ENCODE data around the gene STYX. TPM values are rescaled to one million over a fixed set of nuclear protein-coding genes. Genes with fewer than 3 reads are reported as not detected.
A peak's percentile ranks its signal among the peaks of the same experiment; 100 is the strongest.

STYX gene
- total and polyA plus RNA-seq, 2 of the 4 experiments (the other 2 are of a cell fraction): 5.8 to 7.5 TPM

DNA sequence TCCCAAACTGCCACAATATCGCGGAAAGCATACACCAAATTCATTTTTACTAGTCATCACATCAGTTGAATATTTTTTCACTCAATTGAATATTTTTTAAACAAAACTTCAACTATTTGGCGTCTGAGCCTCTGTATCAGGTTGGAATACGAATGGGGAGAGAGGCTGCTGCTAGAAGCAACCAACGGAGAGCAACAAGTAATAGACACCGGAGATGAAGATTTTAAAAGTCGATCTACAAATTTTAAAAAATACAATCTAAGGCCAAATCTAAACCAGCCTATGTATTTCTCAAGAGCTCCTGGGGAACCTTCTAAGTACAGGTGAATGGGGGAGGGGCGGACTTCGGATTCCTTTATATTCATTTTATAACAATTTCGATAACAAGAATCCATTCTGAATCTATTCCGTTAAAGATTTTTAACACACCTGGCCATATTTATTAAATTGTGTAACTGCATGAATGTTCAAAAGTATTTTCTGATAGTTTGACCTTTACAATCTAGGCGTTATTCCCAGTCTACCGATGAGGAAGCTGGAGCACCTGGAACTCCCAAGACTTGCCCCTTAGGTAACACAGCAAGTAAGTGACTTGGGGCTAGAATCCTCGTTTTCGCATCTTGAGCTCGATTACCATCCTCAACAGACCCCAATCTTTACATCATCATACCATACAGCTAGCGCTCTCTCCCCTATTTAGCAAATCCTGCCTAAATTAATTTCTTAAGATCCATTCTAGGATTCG lies 60.2 kb downstream of the STYX start:
- Histone ChIP-seq H2BK120ac (ENCODE audit: low read depth, low read length) (no peak overlapping the region), H4K8ac (ENCODE audit: low read depth in 2 of 2, low read length in 2 of 2) (peak overlapping the region; percentile 54 to 85; a peak in 3 of 4 replicates), H4K5ac (ENCODE audit: low read depth, low read length) (peak overlapping the region; percentile 70), H3K36me3 (ENCODE audit: control insufficient read depth, insufficient read depth, low read length) (no peaks in the 10 kb centered on the region), H3K56ac (ENCODE audit: extremely low read depth, insufficient read depth, low read length) (peak overlapping the region; percentile 41; the same call in 1 of the 2 replicates), H4K20me1 (ENCODE audit: insufficient read depth, low read length) (peaks cover 8% of the 10 kb centered on the region), H3K14ac (replicated peaks; ENCODE audit: low read depth, low read length) (peak overlapping the region; percentile 89), H2AK5ac (ENCODE audit: low read depth, low read length) (peak overlapping the region; percentile 3; the same call in 1 of the 2 replicates), H3K9me1 (ENCODE audit: insufficient read depth, low read length) (peaks cover 6% of the 10 kb centered on the region; the same call in 1 of the 2 replicates), H4K91ac (ENCODE audit: insufficient read depth, low read depth, low read length) (no peak overlapping the region), H3K9me3 (ENCODE audit: control insufficient read depth, insufficient read depth, low read length) (no peaks in the 10 kb centered on the region), H3K4me2 (ENCODE audit: low read depth, low read length) (peak overlapping the region; percentile 100), H3K23ac (ENCODE audit: low read depth, low read length) (peak overlapping the region; percentile 89), H3K4me3 (ENCODE audit: insufficient read depth, low read depth, low read length) (peak overlapping the region; percentile 79), H3K4ac (ENCODE audit: low read depth, low read length) (peak overlapping the region; percentile 64), H2AFZ (replicated peaks; ENCODE audit: low read length, poor library complexity) (no peak overlapping the region), H3K9ac (ENCODE audit: low read depth, low read length) (peak overlapping the region; percentile 78; the same call in 1 of the 2 replicates), H2BK15ac (ENCODE audit: low read depth, low read length) (no peak overlapping the region; the same call in 2 of the 3 replicates), H3K18ac (ENCODE audit: low read depth, low read length) (peak overlapping the region; percentile 45; the same call in 1 of the 2 replicates), H2BK20ac (ENCODE audit: low read depth, low read length) (peak overlapping the region; percentile 5; the same call in 1 of the 2 replicates), H3K27me3 (ENCODE audit: control insufficient read depth, insufficient read depth, low read length) (no peaks in the 10 kb centered on the region), H3K79me1 (ENCODE audit: low read depth in 1 of 2, low read length in 2 of 2) (peaks cover 14 to 48% of the 10 kb centered on the region in 2 experiments; a peak in 3 of 4 replicates), H3K4me1 (ENCODE audit: control insufficient read depth, insufficient read depth, low read length) (no peaks in the 10 kb centered on the region; the same call in 1 of the 2 replicates), H2BK5ac (ENCODE audit: low read depth, low read length, poor library complexity, severe bottlenecking) (no peak overlapping the region), H3K27ac (ENCODE audit: insufficient read depth, low read length) (0 out of 2 replicates have a peak overlapping the region, but pooled peaks have one; percentile 16), H2AK9ac (replicated peaks; ENCODE audit: low read depth, low read length, poor library complexity) (peak overlapping the region; percentile 48)
- no peak for TF ChIP-seq CHD1 (IDR thresholded peaks at IDR 0.05; ENCODE audit: low read depth, low read length)
- no peak for TF ChIP-seq BHLHE40 (IDR thresholded peaks at IDR 0.05; ENCODE audit: low read depth, low read length)
- in situ Hi-C loops (cut with MboI; ENCODE audit: low sequenced_read_pairs) (no loop called here), intact Hi-C loops (cut with micrococcal nuclease) (no loop called here), dilution Hi-C loops (cut with HindIII; ENCODE audit: low sequenced_read_pairs, unreplicated experiment) (no loop called here)
- ChIA-PET CTCF (no interaction called here), POLR2A (ENCODE audit: unreplicated experiment) (no interaction called here)
- DNase-seq (no peak), ATAC-seq (ENCODE audit: low read depth) (no peak)
- BruUV-seq (replicated peaks): TSS peak; percentile 31
- 72% methylated on average over 2 of the region's 18 CpGs; no CpG with 5 or more reads in 1 of the 2 experiments for WGBS, 2 experiments (ENCODE audit: extremely low coverage in 2 of 2, insufficient read length in 1 of 2)
